ENCODE data around the gene LPAR4.
"Not testable (repeated sequence)": the region's sequence is repeated elsewhere in the genome, so short reads cannot be mapped to it uniquely, and the experiment has no call there.

Gene LPAR4, protein sequence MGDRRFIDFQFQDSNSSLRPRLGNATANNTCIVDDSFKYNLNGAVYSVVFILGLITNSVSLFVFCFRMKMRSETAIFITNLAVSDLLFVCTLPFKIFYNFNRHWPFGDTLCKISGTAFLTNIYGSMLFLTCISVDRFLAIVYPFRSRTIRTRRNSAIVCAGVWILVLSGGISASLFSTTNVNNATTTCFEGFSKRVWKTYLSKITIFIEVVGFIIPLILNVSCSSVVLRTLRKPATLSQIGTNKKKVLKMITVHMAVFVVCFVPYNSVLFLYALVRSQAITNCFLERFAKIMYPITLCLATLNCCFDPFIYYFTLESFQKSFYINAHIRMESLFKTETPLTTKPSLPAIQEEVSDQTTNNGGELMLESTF

DNA sequence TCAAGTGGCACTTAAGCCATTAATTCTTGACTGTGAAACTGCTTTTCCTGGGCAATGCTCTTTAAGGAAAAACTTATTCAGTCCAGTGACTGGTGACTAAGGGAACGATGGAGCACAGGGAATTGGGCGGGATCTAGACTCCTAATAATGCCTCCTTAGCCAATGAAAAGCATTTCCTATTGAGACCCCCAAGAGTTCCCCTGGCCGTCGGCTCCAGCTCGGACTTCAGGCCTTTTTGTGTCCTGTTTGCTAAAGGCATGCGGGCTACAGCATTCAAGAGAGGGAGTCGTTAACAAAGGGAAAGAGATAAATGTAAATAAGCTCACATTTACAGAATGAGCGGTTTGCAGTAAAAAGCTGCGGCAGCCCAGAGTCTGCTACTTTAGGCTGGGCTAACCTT lies at the start of gene LPAR4:
Gene LPAR4 (plus strand): TSS at position 232 of the 400 bp plus-strand sequence. CDS start 7,150 bp downstream, outside the sequence.
- peak; percentile 14 for DNase-seq (ENCODE audit: low spot score)

DNA sequence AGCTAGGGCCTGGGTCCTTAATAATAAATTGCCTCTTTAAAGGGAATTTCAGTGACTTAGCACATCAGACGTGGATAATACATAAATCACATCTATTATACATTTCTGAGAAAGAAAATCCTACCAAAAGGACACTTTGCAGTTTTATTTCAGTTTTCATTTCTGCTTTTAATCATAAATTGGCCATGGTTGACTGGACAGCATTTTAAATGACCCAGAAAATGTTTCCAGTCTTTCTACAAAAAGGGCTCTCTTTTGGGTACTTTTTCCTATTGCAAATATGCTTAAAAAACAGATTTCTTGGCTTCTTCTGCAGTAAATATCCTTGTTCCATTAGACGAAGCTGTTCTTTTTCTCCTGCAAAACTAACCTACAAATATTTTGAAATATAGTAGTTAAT lies 41.4 kb upstream of the LPAR4 start:
- DNase-seq (ENCODE audit: low spot score) = no peak

DNA sequence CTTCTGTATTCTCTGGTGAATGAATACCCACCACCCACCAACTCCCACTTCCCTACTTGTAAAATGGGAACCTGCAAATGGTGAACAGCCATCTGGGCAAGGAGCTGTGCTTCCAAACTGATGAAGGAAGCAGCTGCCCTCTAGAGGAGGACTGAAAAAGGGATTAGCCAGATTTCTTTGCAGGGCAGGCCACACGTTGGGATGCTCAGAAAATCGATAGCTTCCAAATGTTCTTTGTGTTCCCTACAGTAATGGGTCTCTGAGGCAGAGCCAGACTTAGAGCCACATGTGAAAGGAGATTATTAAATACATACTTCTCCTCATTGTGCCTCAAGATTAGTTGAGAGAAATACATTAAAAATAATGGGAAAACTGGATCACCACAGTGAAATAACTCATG lies 39.3 kb upstream of the LPAR4 start:
- peak; percentile 48 for DNase-seq (ENCODE audit: low spot score)

DNA sequence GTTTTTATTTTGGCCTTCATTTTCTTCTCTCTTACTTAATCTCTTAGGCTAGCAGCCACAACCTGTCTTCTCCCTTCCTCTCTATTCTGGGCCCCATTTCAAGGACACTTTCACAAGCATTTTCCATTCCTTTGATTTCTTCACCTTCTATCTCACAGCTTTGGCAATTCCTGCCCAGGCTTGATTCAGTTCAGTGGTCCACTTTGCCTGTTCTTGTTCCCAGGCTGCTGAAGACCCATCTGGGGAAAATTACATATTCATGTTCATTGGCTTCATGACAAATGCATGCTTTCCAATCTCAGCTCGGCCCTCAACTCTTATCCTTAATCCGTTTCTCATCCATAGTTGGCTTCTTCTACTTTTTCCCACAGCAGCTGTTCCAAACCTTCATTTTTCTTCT lies 38.7 kb upstream of the LPAR4 start:
- DNase-seq (ENCODE audit: low spot score) = no peak

DNA sequence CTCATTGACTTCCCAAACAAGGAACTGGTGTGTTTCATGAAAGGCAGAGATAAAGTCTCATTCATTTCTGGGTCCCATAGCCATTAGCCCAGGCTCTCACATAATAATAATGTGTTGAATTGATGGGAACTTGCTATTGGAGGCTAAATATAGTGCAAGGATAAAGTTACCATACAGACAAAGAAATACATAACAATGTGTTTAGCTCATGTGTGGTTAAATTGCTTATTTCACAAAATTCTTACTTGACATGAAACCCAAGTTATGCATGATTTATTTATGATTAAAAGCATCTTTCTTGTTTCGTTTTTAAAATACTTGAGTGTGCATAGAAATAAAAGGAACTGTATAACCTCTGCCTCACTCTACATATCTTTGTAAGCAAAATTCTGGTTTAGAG lies 37.3 kb upstream of the LPAR4 start:
- peak; percentile 7 for DNase-seq (ENCODE audit: low spot score)

DNA sequence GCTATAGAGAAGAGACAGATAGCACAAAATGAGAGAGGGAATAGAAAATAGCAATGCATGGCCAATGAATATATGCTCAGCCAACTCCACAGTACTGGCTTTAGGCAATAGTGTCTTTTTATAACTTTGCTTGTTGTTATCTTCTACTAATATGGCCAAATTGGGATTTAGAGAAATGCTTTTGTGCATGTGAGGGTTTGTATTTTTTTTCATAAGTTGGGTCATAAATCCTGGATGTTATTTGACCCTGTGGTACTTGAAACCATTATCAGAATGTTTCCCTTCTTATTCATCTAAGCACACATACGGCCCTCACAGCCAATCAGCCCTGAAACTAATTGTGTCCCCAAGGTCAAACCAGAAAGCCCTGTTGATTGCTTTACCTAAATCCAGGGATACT lies 35.2 kb upstream of the LPAR4 start:
- peak; percentile 4 for DNase-seq (ENCODE audit: low spot score)

DNA sequence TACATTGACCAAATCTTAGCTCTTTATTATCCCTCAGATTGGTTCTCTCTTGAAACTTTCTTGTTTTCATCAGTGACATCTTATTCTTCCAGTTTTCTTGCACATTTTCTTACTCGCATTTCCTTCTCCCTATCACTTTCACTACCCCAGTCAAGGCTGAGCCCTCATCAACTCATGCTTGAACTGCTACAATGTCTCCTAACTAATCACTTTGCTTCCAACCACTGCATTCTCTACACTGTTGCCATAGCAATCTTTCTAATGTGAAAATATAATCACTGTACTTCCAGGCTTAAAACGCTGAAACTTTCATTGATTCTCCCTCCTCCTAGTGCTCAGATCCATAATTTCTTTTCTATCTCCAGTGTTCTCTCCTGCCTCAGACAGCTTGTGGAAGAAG lies 22.2 kb upstream of the LPAR4 start:
- no peak for DNase-seq (ENCODE audit: low spot score)

DNA sequence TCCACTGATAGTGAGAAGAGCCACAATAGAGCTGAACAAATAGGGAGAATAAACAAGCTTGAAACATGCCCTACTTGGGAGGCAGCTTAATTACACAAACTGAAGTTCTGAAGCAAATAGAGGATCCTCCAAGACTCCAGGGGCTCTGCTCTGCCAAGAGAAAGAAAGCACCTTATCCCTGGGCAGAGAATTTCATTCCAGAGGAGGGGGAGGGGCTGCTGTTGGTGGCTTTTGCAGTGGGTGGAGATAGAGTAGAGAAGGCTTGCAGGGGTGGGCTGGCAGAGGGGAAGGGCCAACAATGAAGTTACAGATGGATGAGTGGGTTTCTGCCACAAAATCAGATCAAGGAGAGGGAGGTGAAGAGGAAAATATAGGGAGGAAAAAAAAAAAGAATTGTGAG lies 1.0 kb upstream of the LPAR4 start:
- DNase-seq (ENCODE audit: low spot score) = no peak

DNA sequence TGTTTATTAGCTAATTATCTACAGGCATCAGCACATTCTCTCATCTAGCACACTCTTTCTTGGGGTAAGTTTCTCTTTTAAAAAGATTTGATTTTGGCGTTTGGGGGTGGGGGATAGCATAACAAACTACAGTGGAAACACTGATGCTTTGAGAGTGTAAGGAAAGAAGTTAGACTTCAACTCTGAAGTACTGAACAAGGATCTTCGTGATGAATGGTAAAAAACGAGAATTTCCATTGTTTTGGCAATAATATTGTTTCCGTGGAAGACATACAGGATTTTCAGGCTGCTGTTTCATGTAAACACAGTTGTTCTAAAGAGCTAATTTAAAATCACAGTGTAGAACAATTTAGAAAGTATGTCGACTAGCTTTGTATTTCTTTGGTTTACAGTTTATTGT lies 451 bp downstream of the LPAR4 start:
- no peak for DNase-seq (ENCODE audit: low spot score)

DNA sequence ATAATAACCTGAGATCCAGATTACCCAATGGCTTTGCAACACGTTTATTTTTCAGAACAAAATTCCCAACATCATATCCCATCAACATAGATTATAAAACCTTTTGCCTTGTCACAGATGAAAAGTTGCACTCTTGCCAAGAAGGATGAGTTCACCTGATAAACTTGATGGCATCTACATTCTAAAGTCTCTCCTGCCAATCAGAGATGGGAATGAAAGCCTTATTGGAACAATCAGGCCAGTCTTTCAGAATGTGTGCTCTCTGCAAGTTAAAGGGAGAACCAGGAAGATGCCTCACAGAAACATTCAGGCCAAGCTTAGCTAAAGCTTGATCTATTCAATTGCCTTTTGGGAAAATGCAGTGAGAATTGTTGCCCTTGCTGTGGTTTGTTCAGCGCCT lies 1.3 kb downstream of the LPAR4 start:
- no peak for DNase-seq (ENCODE audit: low spot score)

DNA sequence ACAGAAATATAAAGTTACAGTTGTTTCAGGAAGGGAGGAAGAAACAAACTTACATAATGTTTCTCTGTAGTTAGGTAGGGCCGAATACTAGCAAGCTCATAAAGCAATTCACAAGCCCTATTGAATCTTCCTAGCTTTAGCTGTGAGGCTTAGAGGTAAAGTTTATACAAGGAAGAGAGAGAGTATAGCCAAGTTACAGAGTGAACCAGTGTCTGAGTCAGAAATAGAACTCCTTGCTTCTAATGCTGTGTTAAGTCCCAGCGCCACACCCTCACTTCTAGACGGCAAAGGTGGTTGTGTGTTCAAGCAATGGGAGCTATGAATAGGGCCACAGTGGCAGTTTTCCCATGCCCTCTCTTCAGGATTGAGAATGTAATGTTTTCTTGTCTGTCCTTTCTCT lies 6.1 kb downstream of the LPAR4 start:
- DNase-seq (ENCODE audit: low spot score) = no peak

DNA sequence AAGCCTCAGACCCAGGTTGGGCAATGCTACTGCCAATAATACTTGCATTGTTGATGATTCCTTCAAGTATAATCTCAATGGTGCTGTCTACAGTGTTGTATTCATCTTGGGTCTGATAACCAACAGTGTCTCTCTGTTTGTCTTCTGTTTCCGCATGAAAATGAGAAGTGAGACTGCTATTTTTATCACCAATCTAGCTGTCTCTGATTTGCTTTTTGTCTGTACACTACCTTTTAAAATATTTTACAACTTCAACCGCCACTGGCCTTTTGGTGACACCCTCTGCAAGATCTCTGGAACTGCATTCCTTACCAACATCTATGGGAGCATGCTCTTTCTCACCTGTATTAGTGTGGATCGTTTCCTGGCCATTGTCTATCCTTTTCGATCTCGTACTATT lies 7.4 kb downstream of the LPAR4 start:
- DNase-seq (ENCODE audit: low spot score) = no peak

DNA sequence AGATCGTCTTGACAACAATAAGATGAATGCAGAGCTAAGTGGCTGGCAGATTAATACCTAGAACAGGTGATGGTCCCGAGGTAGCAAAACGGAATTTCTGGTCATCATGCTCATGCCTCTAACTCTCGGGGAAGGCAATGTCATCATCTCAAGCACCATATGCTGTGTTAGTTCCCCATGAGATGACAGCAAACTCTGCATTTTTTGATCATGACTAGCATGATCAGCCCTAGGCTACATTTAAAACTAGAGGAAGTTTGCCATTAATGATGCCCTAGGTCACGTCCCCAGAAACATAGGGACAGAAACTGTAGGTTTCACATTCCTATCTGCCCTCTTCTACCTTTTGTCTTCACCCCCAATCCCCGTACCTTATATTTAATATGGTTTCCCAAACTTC lies 11.6 kb downstream of the LPAR4 start:
- no peak for DNase-seq (ENCODE audit: low spot score)

DNA sequence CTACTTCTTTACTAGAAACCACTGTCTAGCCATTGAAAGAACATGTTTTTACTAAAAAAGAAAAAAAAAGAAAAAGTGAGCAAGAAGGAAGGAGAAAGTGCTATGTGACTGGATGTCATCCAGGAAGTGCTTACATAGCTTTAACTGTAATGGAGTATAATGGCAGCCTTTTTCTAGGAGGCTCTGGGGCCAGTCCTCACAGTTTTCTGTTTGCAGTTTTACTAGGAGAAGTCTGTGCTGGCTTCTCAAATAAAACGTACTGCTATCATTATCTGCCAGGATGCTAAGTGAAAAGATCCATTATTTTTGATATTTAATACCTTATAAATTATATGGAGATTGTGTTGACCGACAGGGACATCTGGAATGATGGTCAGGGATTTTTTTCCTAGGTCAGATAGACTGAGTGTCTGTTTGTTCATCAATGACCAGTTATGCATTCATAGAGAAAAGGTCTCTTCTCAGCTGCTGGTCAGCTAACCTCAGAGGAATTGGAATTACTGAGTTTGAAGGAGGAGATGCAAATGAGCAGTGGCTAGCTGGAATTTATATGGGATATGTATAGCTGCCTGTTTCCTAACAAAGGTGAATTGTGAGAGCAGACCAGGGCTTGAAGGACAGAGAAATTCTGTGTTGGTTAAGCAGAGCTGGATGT lies 21.7 kb downstream of the LPAR4 start:
- no peak for DNase-seq (ENCODE audit: low spot score)

DNA sequence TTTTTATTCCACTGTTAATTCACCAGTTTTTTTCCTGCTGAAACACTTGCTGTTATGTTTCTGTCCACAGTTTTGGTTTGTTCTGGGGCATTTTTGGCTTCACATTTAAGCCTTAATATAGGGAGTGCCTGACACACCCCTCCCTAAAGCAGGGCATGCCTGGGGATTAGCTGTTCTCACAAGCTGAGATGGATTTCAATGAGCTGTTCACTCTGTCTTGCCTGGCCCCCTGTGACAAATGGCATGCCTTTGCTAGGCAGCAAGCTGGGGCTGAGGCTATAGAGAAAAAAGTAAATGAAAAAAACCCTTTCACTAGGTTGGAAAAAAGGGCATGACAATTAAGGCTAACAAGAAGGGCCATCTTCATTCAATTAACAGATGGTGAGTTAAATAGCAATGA lies 22.4 kb downstream of the LPAR4 start:
- no peak for DNase-seq (ENCODE audit: low spot score)

DNA sequence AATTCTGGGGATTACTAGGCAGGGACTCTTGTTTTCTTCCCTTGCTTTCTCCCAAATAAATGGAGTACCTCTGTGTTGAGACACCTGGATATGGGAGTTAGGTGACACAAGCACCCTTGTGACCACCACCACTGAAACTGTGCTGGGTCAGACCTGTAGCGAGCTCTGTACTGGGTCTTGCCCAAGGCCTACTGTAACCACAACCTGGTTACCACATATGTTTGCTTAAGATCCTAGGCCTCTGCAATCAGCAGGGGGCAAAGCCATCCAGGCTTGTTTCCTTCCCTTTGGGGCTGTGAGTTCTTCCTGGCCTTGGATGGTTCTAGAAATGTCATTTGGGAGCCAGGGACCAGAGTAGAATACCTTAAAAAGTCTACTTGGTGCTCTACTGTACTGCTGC lies 49.4 kb downstream of the LPAR4 start:
- DNase-seq (ENCODE audit: low spot score) = no peak

DNA sequence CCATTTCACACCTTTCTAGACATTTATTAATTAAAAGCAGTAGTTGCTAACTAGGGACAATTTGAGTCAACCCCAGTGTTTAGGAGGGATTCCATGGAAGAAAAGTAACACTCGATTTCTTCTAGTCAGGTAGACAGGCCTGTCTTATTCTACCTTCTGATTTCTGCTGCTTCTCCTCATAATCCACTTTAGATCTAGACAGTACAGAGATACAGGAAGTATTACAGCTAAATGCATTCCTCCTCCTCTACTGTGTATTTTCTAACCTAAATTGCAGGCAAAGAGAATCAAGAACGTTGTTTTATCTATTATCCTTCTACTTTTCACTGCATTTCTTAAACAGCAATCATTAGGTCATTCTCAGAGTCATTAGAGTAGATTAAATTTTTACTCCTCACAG lies 52.6 kb downstream of the LPAR4 start:
- DNase-seq (ENCODE audit: low spot score) = no peak

DNA sequence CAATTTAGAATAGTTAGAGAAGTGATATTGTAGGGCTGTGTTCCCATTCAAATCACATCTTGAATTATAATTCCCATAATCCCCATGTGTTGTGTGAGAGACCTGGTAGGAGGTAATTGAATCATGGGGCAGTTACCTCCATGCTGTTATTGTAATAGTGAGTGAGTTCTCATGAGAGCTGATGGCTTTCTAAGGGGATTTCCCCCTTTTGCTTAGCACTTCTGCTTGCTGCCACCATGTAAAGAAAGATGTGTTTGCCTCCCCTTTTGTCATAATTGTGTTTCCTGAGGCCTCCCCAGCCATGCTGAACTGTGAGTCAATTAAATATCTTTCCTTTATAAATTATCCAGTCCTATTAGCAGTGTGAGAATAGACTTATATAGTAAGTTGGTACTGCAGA lies 53.2 kb downstream of the LPAR4 start:
- no peak for DNase-seq (ENCODE audit: low spot score)

DNA sequence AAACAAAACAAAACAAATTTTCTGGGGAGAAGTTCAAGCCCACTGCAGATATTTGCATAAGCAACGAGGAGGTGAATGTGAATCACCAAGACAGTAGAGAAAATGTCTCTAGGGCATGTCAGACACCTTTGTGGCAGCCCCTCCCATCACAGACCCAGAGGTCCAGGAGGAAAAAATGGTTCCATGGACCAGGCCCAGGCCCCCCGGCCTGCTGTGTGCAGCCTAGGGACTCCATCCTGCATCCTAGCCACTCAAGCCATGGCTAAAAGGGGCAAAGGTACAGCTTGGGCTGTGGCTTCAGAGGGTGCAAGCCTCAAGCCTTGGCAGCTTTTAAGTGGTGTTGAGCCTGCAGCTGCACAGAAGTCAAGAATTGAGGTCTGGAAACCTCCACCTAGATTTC lies 54.0 kb downstream of the LPAR4 start:
- DNase-seq (ENCODE audit: low spot score) = no peak

DNA sequence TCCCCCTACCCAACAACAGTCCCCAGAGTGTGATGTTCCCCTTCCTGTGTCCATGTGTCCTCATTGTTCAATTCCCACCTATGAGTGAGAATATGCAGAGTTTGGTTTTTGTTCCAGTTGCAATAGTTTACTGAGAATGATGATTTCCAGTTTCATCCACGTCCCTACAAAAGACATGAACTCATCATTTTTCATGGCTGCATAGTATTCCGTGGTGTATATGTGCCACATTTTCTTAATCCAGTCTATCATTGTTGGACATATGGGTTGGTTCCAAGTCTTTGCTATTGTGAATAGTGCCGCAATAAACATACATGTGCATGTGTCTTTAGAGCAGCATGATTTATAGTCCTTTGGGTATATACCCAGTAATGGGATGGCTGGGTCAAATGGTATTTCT lies 55.0 kb downstream of the LPAR4 start:
- DNase-seq (ENCODE audit: low spot score) = not testable (repeated sequence)
